ENCODE data around the gene SLC9A7.

DNA sequence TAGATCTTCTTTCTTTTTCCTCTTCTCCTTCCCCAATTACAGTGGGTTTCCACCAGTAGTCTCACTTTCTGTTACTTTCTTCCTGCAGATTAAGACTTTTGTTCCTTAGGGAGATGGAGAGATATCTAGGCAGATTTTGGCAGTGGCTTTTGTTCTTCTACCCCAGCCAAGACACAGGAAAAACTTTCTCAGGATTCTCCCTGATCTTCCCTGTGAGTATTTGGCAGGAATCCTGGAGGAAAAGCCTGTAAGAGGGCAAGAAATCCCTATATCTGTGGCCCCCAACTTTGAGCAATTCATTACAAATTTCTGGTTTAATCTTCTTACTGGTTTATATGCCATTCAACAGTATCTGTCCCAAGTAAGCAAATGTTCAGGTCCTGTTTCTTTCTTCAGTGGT is 21.9 kb downstream of the SLC9A7 start:
- TF ChIP-seq CTCF (IDR thresholded peaks at IDR 0.05; ENCODE audit: low read depth, low read length, missing input control) (no peak), RXRA (IDR thresholded peaks at IDR 0.05) (no peak), REST (IDR thresholded peaks at IDR 0.05) (no peak), YY1 (IDR thresholded peaks at IDR 0.05) (no peak), RAD21 (IDR thresholded peaks at IDR 0.05) (no peak), JUND (IDR thresholded peaks at IDR 0.05) (no peak)
- TF ChIP-seq, protein P1, sequence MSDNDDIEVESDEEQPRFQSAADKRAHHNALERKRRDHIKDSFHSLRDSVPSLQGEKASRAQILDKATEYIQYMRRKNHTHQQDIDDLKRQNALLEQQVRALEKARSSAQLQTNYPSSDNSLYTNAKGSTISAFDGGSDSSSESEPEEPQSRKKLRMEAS (IDR thresholded peaks at IDR 0.05), result no peak
- TF ChIP-seq, protein P2, sequence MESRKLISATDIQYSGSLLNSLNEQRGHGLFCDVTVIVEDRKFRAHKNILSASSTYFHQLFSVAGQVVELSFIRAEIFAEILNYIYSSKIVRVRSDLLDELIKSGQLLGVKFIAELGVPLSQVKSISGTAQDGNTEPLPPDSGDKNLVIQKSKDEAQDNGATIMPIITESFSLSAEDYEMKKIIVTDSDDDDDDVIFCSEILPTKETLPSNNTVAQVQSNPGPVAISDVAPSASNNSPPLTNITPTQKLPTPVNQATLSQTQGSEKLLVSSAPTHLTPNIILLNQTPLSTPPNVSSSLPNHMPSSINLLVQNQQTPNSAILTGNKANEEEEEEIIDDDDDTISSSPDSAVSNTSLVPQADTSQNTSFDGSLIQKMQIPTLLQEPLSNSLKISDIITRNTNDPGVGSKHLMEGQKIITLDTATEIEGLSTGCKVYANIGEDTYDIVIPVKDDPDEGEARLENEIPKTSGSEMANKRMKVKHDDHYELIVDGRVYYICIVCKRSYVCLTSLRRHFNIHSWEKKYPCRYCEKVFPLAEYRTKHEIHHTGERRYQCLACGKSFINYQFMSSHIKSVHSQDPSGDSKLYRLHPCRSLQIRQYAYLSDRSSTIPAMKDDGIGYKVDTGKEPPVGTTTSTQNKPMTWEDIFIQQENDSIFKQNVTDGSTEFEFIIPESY (IDR thresholded peaks at IDR 0.05), result no peak
